Endodermal cell (in vitro differentiated cells): ENCODE data around the gene SH3PXD2B. TPM values are rescaled to one million over a fixed set of nuclear protein-coding genes. Genes with fewer than 3 reads are reported as not detected.

Experiments
- DNase-seq: peaks from one replicate; pipeline ENCODE4 v3.0.0-alpha.2; 2017
- H3K27ac ChIP-seq: 2 replicates; pipeline ENCODE4 v1.5.1; 2013; ENCODE audit warnings: mild to moderate bottlenecking, low read depth, low read length, moderate library complexity
- H3K27me3 ChIP-seq: 2 replicates; pipeline ENCODE4 v1.6.1; 2013; ENCODE audit warnings: mild to moderate bottlenecking, low read length, moderate library complexity; ENCODE audit not compliant: insufficient read depth, control insufficient read depth, poor library complexity, severe bottlenecking
- H3K36me3 ChIP-seq: 2 replicates; pipeline ENCODE4 v1.7.0; 2013; ENCODE audit warnings: mild to moderate bottlenecking, low read length, moderate library complexity; ENCODE audit not compliant: control insufficient read depth, insufficient read depth
- H3K4me1 ChIP-seq: one replicate; pipeline ENCODE4 v1.7.0; 2013; ENCODE audit warnings: low read length; ENCODE audit not compliant: control insufficient read depth, insufficient read depth
- H3K4me3 ChIP-seq: 2 replicates; pipeline ENCODE4 v1.5.1; 2013; ENCODE audit warnings: mild to moderate bottlenecking, low read length, moderate library complexity
- H3K9ac ChIP-seq: 2 replicates; pipeline ENCODE4 v1.6.1; 2013; ENCODE audit warnings: mild to moderate bottlenecking, low read length, moderate library complexity; ENCODE audit not compliant: poor library complexity, severe bottlenecking; ENCODE audit errors: extremely low read depth
- H3K9me3 ChIP-seq: 2 replicates; pipeline ENCODE4 v1.6.1; 2013; ENCODE audit warnings: mild to moderate bottlenecking, low read length, moderate library complexity; ENCODE audit not compliant: control insufficient read depth
- H3K27ac Mint-ChIP-seq: 2 replicates; pipeline ENCODE4 v1.8.0; 2020; ENCODE audit warnings: mixed read lengths
- H3K27me3 Mint-ChIP-seq: 2 replicates; pipeline ENCODE4 v1.8.0; 2021; ENCODE audit warnings: mild to moderate bottlenecking, mixed read lengths; ENCODE audit not compliant: insufficient read depth
- H3K36me3 Mint-ChIP-seq: 2 replicates; pipeline ENCODE4 v1.8.0; 2020; ENCODE audit warnings: low read depth, mixed read lengths
- H3K4me1 Mint-ChIP-seq: 2 replicates; pipeline ENCODE4 v1.8.0; 2020; ENCODE audit warnings: mixed read lengths
- H3K4me3 Mint-ChIP-seq: 2 replicates; pipeline ENCODE4 v1.8.0; 2020; ENCODE audit warnings: mild to moderate bottlenecking, moderate library complexity, mixed read lengths
- H3K9me3 Mint-ChIP-seq: 2 replicates; pipeline ENCODE4 v1.8.0; 2020; ENCODE audit warnings: mild to moderate bottlenecking, mixed read lengths
- CTCF ChIP-seq: fragments of 200-600 bp; sonication (generic); conservative IDR thresholded peaks from 2 replicates; pipeline ENCODE4 v1.5.0; 2021; ENCODE audit warnings: antibody characterized with exemption, mild to moderate bottlenecking
- WGBS, 2 experiments: methylation state at CpG; one replicate each; pipeline versions ENCODE4 v1.1.5 to v1.1.7; 2013; ENCODE audit warnings: missing lambda C conversion rate in 2 of 2, mixed read lengths in 1 of 2; ENCODE audit not compliant: insufficient coverage in 1 of 2, insufficient read length in 1 of 2; 5-methylcytosine and 5-hydroxymethylcytosine counted together
- total RNA-seq, 2 donors: library from RNA; stranded (reverse); fragmentation: NEBNext Ultra II Directional in 1 of 2; extraction: Animal tissue kit (Norgen Biotek cat#: 25700) in 1 of 2; gene quantifications; 2 replicates in 1 of 2; 3 replicates in 1 of 2; pipeline ENCODE4 v1.2.1, GENCODE V29; 2021

Gene SH3PXD2B
- total RNA-seq, 2 donors from 2014 or later, result 62.2 to 74.9 TPM

- DNase-seq, result no peak
- Mint-ChIP-seq H3K27me3 (no peaks in the 10 kb centered on the region), H3K4me1 (peaks cover 20% of the 10 kb centered on the region), H3K4me3 (no peak overlapping the region), H3K9me3 (no peaks in the 10 kb centered on the region), H3K36me3 (peaks cover 5% of the 10 kb centered on the region), H3K27ac (no peak overlapping the region)
- no peak for TF ChIP-seq CTCF
- no peaks in the 10 kb centered on the region for H3K9me3 ChIP-seq
- WGBS, 2 experiments, result 89% methylated on average over 13 to 16 of the region's 16 CpGs
- H3K27ac ChIP-seq, result no peak overlapping the region
- no peaks in the 10 kb centered on the region for H3K27me3 ChIP-seq
- no peaks in the 10 kb centered on the region for H3K4me1 ChIP-seq
- no peak overlapping the region for H3K4me3 ChIP-seq
- peaks cover 39% of the 10 kb centered on the region for H3K36me3 ChIP-seq
- H3K9ac ChIP-seq, result no peak overlapping the region
These were observed 7.8 kb downstream of the SH3PXD2B start for GRCh38 chr5:172446336-172447051.

- Mint-ChIP-seq H3K4me1 (peaks cover 14% of the 10 kb centered on the region), H3K27me3 (no peaks in the 10 kb centered on the region), H3K36me3 (no peaks in the 10 kb centered on the region), H3K9me3 (no peaks in the 10 kb centered on the region), H3K4me3 (no peak overlapping the region), H3K27ac (no peak overlapping the region)
- 90 to 94% methylated on average over 5 to 10 of the region's 10 CpGs for whole genome bisulfite sequencing, 2 experiments
- peaks cover 34% of the 10 kb centered on the region for H3K36me3 ChIP-seq
- no peak overlapping the region for H3K27ac ChIP-seq
- DNase-seq, result no peak
- H3K9me3 ChIP-seq, result no peaks in the 10 kb centered on the region
- no peak overlapping the region for H3K9ac ChIP-seq
- no peak overlapping the region for H3K4me3 ChIP-seq
- no peak for TF ChIP-seq CTCF
- H3K27me3 ChIP-seq, result no peaks in the 10 kb centered on the region
- H3K4me1 ChIP-seq, result no peaks in the 10 kb centered on the region
These were observed 8.5 kb downstream of the SH3PXD2B start for GRCh38 chr5:172445866-172446265.

- Histone ChIP-seq H3K4me3 (no peak overlapping the region), H3K36me3 (peaks cover 26% of the 10 kb centered on the region), H3K4me1 (no peaks in the 10 kb centered on the region), H3K9me3 (no peaks in the 10 kb centered on the region), H3K27ac (no peak overlapping the region), H3K9ac (no peak overlapping the region), H3K27me3 (no peaks in the 10 kb centered on the region)
- Mint-ChIP-seq H3K27me3 (no peaks in the 10 kb centered on the region), H3K27ac (peak overlapping the region; percentile 44), H3K9me3 (no peaks in the 10 kb centered on the region), H3K4me1 (peaks cover 13% of the 10 kb centered on the region), H3K4me3 (no peak overlapping the region), H3K36me3 (no peaks in the 10 kb centered on the region)
- WGBS, 2 experiments, result 86 to 90% methylated on average over 6 to 8 of the region's 8 CpGs
- TF ChIP-seq CTCF, result no peak
- no peak for DNase-seq
These were observed 9.5 kb downstream of the SH3PXD2B start for GRCh38 chr5:172444626-172445365.
